ENCODE results near the gene CHRNA4.

The CHRNA4 gene

DNA sequence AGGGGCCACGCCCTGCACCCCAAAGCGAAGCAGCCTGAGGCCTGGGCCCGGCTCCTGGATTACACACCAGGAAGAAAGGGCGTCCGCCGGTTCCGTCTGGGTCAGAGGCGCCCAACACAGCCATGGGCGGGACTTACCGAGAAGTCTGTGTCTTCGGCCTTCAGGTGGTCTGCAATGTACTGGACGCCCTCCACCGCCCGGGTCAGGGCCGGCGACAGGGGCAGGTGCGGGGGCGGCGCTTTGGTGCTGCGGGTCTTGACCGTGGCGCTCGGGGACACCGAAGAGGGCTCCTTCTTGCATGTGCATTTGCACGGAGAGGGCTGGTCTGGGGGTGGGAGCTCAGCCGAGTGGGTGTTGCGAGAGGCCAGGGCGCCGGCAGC, 11.6 kb downstream of the CHRNA4 start:
- 92% methylated on average over 29 of the region's 29 CpGs for WGBS, 2 experiments
- H3K4me1 ChIP-seq (ENCODE audit: control insufficient read depth, insufficient read depth, low read length), result peaks cover 11% of the 10 kb centered on the region
- no peaks in the 10 kb centered on the region for H3K9me3 ChIP-seq (ENCODE audit: control insufficient read depth, low read length)
- H3K4me3 ChIP-seq (ENCODE audit: insufficient read depth, low read depth, low read length), result no peak overlapping the region
- no peak overlapping the region for H3K27ac ChIP-seq (ENCODE audit: insufficient read depth, low read depth, low read length, poor library complexity, severe bottlenecking)
- H3K27me3 ChIP-seq (ENCODE audit: control insufficient read depth, insufficient read depth, low read length, poor library complexity, severe bottlenecking), result no peaks in the 10 kb centered on the region
- H3K36me3 ChIP-seq (ENCODE audit: control insufficient read depth, insufficient read depth, low read length), result no peaks in the 10 kb centered on the region

DNA sequence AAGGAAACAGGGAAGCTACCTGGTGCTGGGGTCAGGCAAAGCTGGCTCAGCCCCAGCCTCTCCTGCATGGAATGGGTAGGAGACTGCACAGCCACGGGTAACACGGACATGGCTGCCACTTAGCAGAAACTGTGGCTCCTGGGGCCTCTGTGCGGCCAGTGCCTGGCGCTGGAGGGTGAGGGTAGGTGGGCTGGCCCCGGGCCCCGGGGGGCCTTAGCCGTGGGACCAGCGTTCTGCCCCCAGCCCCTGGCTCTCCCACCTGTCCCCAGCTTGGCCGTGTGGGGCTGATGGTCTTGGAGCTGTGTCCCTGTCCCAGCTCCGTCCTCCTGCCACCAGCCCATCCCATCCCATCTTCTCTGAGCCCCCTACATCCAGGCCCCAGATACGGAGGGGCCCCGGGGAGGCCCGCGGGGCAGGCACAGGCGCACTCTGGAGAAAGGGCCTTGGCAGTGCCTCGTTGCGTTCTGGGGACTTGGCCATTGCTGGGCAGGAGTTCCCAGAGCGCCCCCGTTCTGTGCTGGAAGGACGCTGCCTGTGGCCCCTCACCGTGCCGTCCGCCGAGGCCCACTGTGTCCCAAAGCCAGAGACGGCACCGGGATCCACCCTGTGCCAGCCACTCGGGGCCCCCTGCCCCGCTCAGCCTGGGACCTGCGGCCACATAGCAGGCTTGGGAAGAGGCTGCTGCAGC, 12.2 kb downstream of the CHRNA4 start:
- WGBS, 2 experiments, result 93 to 94% methylated on average over 29 of the region's 29 CpGs
- no peaks in the 10 kb centered on the region for H3K36me3 ChIP-seq (ENCODE audit: control insufficient read depth, insufficient read depth, low read length)
- H3K4me1 ChIP-seq (ENCODE audit: control insufficient read depth, insufficient read depth, low read length), result peaks cover 14% of the 10 kb centered on the region
- no peak overlapping the region for H3K4me3 ChIP-seq (ENCODE audit: insufficient read depth, low read depth, low read length)
- H3K27ac ChIP-seq (ENCODE audit: insufficient read depth, low read depth, low read length, poor library complexity, severe bottlenecking), result no peak overlapping the region
- no peaks in the 10 kb centered on the region for H3K27me3 ChIP-seq (ENCODE audit: control insufficient read depth, insufficient read depth, low read length, poor library complexity, severe bottlenecking)
- H3K9me3 ChIP-seq (ENCODE audit: control insufficient read depth, low read length), result no peaks in the 10 kb centered on the region

DNA sequence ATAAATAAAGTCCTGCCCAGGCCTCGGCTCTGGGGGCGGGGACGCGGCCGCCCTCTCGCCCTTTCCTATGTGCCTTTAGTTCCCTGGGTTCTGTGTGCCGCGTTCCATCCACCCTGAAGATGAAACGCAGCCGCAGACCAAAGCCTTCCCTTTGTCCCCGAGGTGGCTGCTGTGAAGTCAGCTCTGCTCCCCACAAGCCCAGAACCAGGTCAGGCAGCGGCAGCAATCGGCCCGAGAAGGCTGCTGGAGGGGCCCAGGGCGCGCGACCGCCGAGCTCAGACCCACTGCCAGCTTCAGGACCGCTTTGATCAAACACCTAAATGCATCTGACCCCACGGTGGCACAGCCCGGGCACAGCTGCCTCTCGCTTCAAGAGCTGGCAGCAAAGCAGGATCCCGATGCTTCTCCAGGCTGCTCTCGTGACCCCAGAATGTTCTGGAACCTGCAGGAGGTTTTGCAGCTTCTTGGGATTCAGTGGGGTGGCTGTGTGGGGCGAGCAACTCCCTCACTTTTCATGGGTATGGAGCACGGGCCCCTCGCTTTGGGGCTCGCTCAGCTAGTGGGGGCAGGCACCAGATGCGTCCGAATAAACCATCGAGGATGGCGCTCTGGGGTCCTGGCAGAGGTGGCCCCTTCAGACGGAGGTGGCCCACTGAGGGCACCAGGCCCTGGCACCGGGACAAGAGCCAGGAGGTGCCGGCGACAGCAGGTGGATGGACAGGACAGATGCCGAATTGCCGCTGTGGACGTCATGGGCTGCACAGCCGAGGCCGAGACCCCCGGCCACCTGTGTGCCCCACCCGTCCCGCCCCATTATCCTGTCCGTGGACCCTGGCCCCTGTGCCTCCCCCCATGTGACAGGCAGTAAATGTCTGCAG, 13.0 kb downstream of the CHRNA4 start:
- Histone ChIP-seq H3K27me3 (ENCODE audit: control insufficient read depth, insufficient read depth, low read length, poor library complexity, severe bottlenecking) (no peaks in the 10 kb centered on the region), H3K4me1 (ENCODE audit: control insufficient read depth, insufficient read depth, low read length) (peaks cover 22% of the 10 kb centered on the region)
- 91 to 92% methylated on average over 46 of the region's 46 CpGs for WGBS, 2 experiments

DNA sequence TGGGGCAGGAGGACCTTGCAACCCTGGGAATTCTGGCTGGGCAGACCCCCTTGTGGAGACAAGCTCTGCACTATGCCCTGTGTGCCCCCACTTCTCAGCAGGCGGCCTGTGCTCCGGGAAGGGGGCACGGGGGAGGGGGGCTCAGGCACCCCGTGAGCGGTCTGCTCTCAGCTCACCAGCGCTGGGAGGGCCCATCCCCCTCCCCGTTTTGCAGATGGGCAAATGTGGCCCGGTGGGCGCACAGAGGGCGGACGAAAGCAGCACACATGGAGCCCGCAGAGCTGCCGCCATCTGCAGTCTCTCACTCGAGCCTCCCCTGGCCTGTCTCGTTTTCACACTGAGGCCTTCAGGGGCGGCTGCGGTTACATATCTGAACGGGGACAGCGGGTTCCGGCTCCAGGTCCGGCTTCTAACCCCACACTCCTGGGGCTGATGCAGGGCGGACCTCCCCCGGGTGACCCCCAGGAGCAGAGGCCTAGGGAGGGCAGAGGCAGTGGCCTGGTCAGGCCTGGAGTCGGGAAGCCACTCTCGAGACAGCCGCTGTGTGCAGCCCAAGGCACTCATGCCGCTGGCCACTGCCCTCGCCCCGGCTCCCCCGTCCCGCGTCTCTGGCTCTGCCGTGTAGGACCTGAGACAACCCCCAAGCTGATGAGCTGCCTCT, 13.9 kb downstream of the CHRNA4 start:
- no peaks in the 10 kb centered on the region for H3K36me3 ChIP-seq (ENCODE audit: control insufficient read depth, insufficient read depth, low read length)
- no peaks in the 10 kb centered on the region for H3K9me3 ChIP-seq (ENCODE audit: control insufficient read depth, low read length)
- WGBS, 2 experiments, result 90 to 91% methylated on average over 33 of the region's 33 CpGs
- no peak overlapping the region for H3K4me3 ChIP-seq (ENCODE audit: insufficient read depth, low read depth, low read length)
- H3K4me1 ChIP-seq (ENCODE audit: control insufficient read depth, insufficient read depth, low read length), result peaks cover 15% of the 10 kb centered on the region
- H3K27ac ChIP-seq (ENCODE audit: insufficient read depth, low read depth, low read length, poor library complexity, severe bottlenecking), result no peak overlapping the region
- no peaks in the 10 kb centered on the region for H3K27me3 ChIP-seq (ENCODE audit: control insufficient read depth, insufficient read depth, low read length, poor library complexity, severe bottlenecking)

More for the DNA sequence above, 13.0 kb downstream of the CHRNA4 start:
- Histone ChIP-seq H3K36me3 (ENCODE audit: control insufficient read depth, insufficient read depth, low read length) (no peaks in the 10 kb centered on the region), H3K4me3 (ENCODE audit: insufficient read depth, low read depth, low read length) (no peak overlapping the region), H3K27ac (ENCODE audit: insufficient read depth, low read depth, low read length, poor library complexity, severe bottlenecking) (no peak overlapping the region), H3K9me3 (ENCODE audit: control insufficient read depth, low read length) (no peaks in the 10 kb centered on the region)

DNA sequence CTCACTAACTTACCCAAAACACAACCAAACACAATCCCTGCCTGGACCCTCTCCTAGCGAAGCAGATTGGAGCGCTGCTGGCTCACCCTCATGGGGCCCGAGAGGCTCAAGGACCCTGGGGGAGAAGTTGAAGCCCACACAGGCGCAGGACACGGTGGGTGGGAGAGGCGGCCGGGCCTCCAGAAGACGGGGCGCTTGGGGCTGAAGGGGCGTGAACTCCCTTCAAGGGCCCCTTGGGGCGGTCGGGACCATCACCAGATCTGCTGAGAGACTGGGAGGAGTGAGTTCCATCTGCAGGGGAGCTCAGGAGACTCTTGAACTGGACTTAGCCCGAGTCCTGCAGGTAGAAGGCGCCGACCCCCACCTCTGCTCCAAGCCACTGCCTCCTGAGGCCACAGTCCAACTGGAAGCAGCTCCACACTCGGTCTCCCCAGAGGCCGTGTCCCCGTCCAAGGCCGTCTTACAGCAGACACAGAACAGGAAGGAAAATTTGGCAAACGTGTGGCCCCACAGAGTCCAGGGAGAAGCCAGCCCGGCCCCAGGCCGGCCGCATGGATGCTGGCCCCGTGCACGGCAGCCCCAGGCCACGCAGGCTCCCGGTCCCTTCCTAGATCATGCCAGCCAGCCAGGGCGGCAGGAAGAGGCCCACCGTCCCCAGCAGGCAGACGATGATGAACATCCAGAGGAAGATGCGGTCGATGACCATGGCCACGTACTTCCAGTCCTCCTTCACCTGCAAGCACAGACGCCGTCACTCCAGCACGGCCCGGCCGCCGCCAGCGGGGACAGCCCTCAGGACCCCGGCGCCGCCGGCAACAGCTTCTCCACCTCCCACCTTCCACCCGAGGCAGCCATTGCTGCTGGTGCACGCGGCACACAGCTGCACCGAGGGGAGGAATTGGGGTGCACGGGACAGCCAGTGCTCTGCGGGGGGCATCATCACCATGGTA, 14.7 kb downstream of the CHRNA4 start:
- peaks cover 12% of the 10 kb centered on the region for H3K4me1 ChIP-seq (ENCODE audit: control insufficient read depth, insufficient read depth, low read length)
- no peaks in the 10 kb centered on the region for H3K36me3 ChIP-seq (ENCODE audit: control insufficient read depth, insufficient read depth, low read length)
- H3K27me3 ChIP-seq (ENCODE audit: control insufficient read depth, insufficient read depth, low read length, poor library complexity, severe bottlenecking), result no peaks in the 10 kb centered on the region
- H3K27ac ChIP-seq (ENCODE audit: insufficient read depth, low read depth, low read length, poor library complexity, severe bottlenecking), result no peak overlapping the region
- H3K4me3 ChIP-seq (ENCODE audit: insufficient read depth, low read depth, low read length), result no peak overlapping the region
- 91% methylated on average over 50 of the region's 50 CpGs for WGBS, 2 experiments
- H3K9me3 ChIP-seq (ENCODE audit: control insufficient read depth, low read length), result no peaks in the 10 kb centered on the region

DNA sequence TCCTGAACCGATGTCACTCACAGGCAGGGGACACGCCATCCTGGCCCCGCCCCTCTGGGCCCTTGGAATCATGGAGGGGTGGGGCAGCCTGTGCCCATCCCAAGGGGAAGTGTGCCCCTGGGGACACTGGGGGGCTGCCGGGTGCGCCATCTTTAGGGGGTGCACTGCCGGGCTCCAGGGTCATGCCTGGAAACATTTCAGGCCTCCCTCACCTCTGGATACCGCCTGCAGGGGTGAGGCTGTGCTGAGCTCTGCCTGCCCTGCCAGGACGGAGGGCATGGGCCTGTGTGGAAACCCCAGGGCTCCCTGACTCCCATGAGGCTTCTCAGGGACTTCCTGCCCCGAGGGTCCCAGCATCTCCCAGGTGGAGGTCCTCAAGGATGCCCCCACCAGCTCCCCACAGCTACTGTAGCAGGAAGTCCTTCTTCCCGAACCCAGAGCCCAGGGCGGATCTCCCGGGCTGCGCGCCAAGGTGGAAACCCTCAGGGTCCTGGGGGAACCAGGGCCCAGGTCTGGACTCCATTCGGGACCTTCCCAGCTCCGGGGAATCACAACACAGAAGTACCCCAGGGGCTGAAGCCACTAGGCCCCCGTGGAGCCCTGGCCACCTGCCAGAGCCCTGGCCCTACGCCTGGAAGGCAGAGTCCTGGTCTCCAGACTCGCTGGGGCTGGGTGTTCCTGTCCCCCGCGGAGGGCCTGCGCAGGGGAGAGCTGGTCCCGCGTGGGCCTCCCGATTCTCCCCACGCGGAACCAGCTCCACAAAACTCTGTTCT, 15.6 kb downstream of the CHRNA4 start:
- WGBS, 2 experiments, result 92% methylated on average over 27 of the region's 27 CpGs
- Histone ChIP-seq H3K27ac (ENCODE audit: insufficient read depth, low read depth, low read length, poor library complexity, severe bottlenecking) (no peak overlapping the region), H3K27me3 (ENCODE audit: control insufficient read depth, insufficient read depth, low read length, poor library complexity, severe bottlenecking) (no peaks in the 10 kb centered on the region), H3K4me1 (ENCODE audit: control insufficient read depth, insufficient read depth, low read length) (peaks cover 12% of the 10 kb centered on the region), H3K36me3 (ENCODE audit: control insufficient read depth, insufficient read depth, low read length) (no peaks in the 10 kb centered on the region), H3K9me3 (ENCODE audit: control insufficient read depth, low read length) (no peaks in the 10 kb centered on the region), H3K4me3 (ENCODE audit: insufficient read depth, low read depth, low read length) (no peak overlapping the region)

GRCh38 chr20:63344616-63345327, 16.4 kb downstream of the CHRNA4 start:
- no peaks in the 10 kb centered on the region for H3K9me3 ChIP-seq (ENCODE audit: control insufficient read depth, low read length)
- H3K27me3 ChIP-seq (ENCODE audit: control insufficient read depth, insufficient read depth, low read length, poor library complexity, severe bottlenecking), result no peaks in the 10 kb centered on the region
- peaks cover 12% of the 10 kb centered on the region for H3K4me1 ChIP-seq (ENCODE audit: control insufficient read depth, insufficient read depth, low read length)
- WGBS, 2 experiments, result 82 to 83% methylated on average over 21 of the region's 21 CpGs
- no peak overlapping the region for H3K4me3 ChIP-seq (ENCODE audit: insufficient read depth, low read depth, low read length)
- no peaks in the 10 kb centered on the region for H3K36me3 ChIP-seq (ENCODE audit: control insufficient read depth, insufficient read depth, low read length)
- H3K27ac ChIP-seq (ENCODE audit: insufficient read depth, low read depth, low read length, poor library complexity, severe bottlenecking), result no peak overlapping the region

DNA sequence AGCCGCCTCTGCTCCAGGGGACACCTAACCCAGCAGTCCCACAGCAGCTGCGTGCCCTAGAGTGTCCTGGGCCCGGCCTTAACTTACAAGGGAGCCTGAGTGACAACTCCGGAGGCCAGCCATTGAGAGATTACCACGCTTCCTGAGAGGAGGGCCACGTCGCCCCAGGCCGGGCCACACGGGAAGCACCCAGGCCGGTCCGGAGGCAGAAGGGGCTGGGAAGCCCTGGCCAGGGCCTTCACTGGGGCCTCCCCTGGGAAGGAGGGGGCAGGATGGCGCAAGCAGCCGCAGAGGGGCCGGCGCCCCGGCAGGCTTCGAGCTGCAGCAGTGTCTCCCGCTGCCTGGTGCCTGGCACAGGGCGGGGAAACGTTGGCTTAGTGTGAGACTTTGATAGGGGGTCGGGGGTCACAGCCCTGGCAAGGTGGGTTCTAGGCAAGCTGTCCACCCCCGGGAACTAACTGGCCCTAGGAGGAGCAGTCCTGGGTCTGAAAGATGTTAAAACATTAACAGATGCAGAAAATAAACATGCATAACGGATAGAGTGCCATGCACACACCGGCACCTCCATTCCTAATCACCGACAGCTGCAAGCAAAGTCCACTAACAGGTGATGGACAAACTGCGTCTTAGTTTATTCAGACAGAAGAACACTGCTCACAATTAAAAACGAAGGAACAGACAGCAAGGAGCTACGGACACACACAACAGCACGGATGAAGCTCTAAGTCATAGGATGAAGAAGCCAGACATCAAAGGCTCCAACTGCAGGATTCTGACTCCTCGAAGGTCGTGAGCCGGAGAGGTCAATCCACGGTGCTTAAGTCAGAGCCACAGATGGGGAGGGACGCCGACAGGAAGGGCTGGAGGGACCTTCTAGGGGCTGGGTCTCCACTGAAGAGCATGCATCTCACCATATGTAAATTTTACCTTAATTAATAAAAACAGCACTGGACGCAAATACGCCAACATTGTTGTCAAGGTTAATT, 17.4 kb downstream of the CHRNA4 start:
- H3K9me3 ChIP-seq (ENCODE audit: control insufficient read depth, low read length), result no peaks in the 10 kb centered on the region
- no peak overlapping the region for H3K4me3 ChIP-seq (ENCODE audit: insufficient read depth, low read depth, low read length)
- 82 to 84% methylated on average over 37 of the region's 37 CpGs for WGBS, 2 experiments
- peaks cover 12% of the 10 kb centered on the region for H3K4me1 ChIP-seq (ENCODE audit: control insufficient read depth, insufficient read depth, low read length)
- H3K27ac ChIP-seq (ENCODE audit: insufficient read depth, low read depth, low read length, poor library complexity, severe bottlenecking), result no peak overlapping the region
- H3K27me3 ChIP-seq (ENCODE audit: control insufficient read depth, insufficient read depth, low read length, poor library complexity, severe bottlenecking), result no peaks in the 10 kb centered on the region
- H3K36me3 ChIP-seq (ENCODE audit: control insufficient read depth, insufficient read depth, low read length), result no peaks in the 10 kb centered on the region

All from ectodermal cell (in vitro differentiated cells).